Ishikawa (cell line): ENCODE measurements around the gene LRRC42.

Source experiments
- CEBPB ChIP-seq: IDR thresholded peaks from 2 replicates; pipeline ENCODE4 v1.6.1; 2012
- CREB1 ChIP-seq: IDR thresholded peaks from 2 replicates; pipeline ENCODE4 v1.6.1; 2012; ENCODE audit warnings: low read depth
- EGR1 ChIP-seq: IDR thresholded peaks from 2 replicates; pipeline ENCODE4 v1.6.1; 2012
- EP300 ChIP-seq: IDR thresholded peaks from 2 replicates; pipeline ENCODE4 v1.6.1; 2012; ENCODE audit warnings: borderline replicate concordance
- FOXM1 ChIP-seq: IDR thresholded peaks from 2 replicates; pipeline ENCODE4 v1.6.1; 2012; ENCODE audit warnings: low read depth, borderline replicate concordance
- NFIC ChIP-seq: IDR thresholded peaks from 2 replicates; pipeline ENCODE4 v1.6.1; 2012
- RAD21 ChIP-seq: IDR thresholded peaks from 2 replicates; pipeline ENCODE4 v1.6.1; 2012; ENCODE audit warnings: low read depth
- TAF1 ChIP-seq: IDR thresholded peaks from 2 replicates; pipeline ENCODE4 v1.6.1; 2012; ENCODE audit warnings: low read depth, mild to moderate bottlenecking
- TCF12 ChIP-seq: IDR thresholded peaks from 2 replicates; pipeline ENCODE4 v1.6.1; 2012; ENCODE audit warnings: low read depth
- TEAD4 ChIP-seq: IDR thresholded peaks from 2 replicates; pipeline ENCODE4 v1.6.1; 2012
- YY1 ChIP-seq: IDR thresholded peaks from 2 replicates; pipeline ENCODE4 v1.6.1; 2012; ENCODE audit warnings: low read depth
- ZBTB7A ChIP-seq: IDR thresholded peaks from 2 replicates; pipeline ENCODE4 v1.6.1; 2012; ENCODE audit warnings: low read depth
- TF ChIP-seq, protein P1 (sequence below): IDR thresholded peaks from 2 replicates; pipeline ENCODE4 v1.6.1; 2012
- TF ChIP-seq, protein P2 (sequence below): IDR thresholded peaks from 2 replicates; pipeline ENCODE4 v1.6.1; 2012
- TF ChIP-seq, protein P3 (sequence below): IDR thresholded peaks from 2 replicates; pipeline ENCODE4 v1.6.1; 2012; ENCODE audit warnings: low read depth, mild to moderate bottlenecking

The LRRC42 gene

DNA sequence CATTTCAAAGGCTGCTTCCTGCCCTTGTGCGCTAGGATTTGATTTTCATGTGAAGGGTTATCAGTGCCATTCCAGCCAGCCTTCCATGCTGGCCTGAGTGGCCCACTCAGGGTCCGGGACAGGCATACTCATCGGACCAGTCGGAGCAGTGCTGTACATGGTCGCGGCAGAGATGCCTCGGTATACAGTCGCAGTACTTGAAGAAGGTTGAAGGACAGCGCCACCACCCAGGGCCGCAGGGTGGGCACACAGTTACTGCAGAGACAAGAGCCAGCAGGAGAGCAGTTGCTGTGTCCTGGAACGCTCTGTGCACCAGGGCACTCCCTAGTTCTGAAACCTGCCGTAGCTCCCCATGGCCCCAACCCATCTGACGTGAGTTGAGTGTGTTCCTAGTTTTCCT, 62.7 kb downstream of the LRRC42 start:
- TF ChIP-seq EGR1, result no peak
- TF ChIP-seq TCF12, result no peak
- TF ChIP-seq TEAD4, result no peak
- TF ChIP-seq ZBTB7A, result no peak

DNA sequence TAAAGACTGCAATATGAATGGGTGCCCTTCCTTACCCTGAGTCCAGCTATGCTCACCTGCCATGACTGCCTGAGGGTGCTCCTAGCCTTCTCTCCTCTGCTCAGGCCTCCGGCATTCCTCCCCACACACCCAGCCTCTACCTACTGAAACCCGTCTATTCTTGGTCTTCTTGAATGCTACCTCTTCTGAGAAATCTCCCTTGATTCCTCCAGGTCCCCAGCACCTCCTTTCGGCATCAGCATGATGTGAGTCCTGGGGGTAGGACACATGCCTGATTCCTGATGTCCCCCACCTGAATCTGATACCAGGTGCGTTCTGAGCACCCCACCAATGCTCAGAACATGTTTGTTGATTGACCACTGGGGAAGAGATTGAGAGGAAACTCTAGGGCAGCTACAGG, 63.3 kb downstream of the LRRC42 start:
- TF ChIP-seq, protein P1, sequence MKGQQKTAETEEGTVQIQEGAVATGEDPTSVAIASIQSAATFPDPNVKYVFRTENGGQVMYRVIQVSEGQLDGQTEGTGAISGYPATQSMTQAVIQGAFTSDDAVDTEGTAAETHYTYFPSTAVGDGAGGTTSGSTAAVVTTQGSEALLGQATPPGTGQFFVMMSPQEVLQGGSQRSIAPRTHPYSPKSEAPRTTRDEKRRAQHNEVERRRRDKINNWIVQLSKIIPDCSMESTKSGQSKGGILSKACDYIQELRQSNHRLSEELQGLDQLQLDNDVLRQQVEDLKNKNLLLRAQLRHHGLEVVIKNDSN, result no peak
- TF ChIP-seq YY1, result no peak
- TF ChIP-seq EP300, result no peak
- TF ChIP-seq, protein P2, sequence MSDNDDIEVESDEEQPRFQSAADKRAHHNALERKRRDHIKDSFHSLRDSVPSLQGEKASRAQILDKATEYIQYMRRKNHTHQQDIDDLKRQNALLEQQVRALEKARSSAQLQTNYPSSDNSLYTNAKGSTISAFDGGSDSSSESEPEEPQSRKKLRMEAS, result no peak
- no peak for TF ChIP-seq NFIC
- no peak for TF ChIP-seq CEBPB
- TF ChIP-seq TEAD4, result no peak
- TF ChIP-seq TAF1, result no peak
- TF ChIP-seq FOXM1, result no peak
- TF ChIP-seq EGR1, result no peak
- no peak for TF ChIP-seq CREB1
- TF ChIP-seq ZBTB7A, result no peak
- TF ChIP-seq, protein P3, sequence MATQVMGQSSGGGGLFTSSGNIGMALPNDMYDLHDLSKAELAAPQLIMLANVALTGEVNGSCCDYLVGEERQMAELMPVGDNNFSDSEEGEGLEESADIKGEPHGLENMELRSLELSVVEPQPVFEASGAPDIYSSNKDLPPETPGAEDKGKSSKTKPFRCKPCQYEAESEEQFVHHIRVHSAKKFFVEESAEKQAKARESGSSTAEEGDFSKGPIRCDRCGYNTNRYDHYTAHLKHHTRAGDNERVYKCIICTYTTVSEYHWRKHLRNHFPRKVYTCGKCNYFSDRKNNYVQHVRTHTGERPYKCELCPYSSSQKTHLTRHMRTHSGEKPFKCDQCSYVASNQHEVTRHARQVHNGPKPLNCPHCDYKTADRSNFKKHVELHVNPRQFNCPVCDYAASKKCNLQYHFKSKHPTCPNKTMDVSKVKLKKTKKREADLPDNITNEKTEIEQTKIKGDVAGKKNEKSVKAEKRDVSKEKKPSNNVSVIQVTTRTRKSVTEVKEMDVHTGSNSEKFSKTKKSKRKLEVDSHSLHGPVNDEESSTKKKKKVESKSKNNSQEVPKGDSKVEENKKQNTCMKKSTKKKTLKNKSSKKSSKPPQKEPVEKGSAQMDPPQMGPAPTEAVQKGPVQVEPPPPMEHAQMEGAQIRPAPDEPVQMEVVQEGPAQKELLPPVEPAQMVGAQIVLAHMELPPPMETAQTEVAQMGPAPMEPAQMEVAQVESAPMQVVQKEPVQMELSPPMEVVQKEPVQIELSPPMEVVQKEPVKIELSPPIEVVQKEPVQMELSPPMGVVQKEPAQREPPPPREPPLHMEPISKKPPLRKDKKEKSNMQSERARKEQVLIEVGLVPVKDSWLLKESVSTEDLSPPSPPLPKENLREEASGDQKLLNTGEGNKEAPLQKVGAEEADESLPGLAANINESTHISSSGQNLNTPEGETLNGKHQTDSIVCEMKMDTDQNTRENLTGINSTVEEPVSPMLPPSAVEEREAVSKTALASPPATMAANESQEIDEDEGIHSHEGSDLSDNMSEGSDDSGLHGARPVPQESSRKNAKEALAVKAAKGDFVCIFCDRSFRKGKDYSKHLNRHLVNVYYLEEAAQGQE, result no peak
- TF ChIP-seq RAD21, result no peak
- TF ChIP-seq TCF12, result no peak

DNA sequence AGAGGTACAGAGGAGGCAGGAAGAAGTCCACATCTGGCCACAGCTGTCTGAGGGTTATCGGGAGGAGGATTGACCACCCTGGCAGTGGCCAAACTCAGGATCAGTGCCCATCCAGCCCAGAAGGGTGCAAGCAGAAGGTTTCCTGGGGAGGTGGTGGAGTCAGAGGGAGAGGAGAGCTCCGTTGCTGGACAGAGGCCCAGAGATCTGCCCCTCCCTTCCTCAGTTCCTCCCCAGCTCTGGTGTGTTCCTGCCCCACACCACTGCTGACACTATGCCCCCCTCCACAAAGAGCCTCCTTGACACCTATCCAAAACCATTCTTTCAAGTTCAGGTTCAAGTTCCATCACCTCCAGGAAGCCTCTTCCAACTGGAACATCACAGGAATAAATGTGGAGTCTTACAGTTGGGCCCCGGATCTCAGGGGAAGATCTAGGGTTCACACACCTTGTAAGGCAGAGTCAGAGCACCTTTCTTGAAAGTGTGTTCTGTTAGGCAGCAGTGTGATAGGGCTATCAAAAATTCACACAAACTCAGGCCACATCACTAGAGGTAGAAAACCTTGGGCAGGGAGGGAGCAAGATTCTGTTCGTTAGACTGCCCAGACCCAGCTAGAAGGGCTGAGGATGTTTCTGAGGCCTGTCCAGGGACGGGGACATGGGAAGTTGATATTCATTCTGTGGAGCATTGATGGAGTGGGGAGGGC, 64.4 kb downstream of the LRRC42 start:
- TF ChIP-seq FOXM1 (no peak), TAF1 (no peak), TEAD4 (no peak), CREB1 (no peak), TCF12 (no peak), EP300 (no peak), YY1 (no peak), NFIC (no peak), RAD21 (no peak), ZBTB7A (no peak), CEBPB (no peak), EGR1 (no peak)
- TF ChIP-seq, protein P2, result no peak
- TF ChIP-seq, protein P1, result no peak
- TF ChIP-seq, protein P3, result no peak

DNA sequence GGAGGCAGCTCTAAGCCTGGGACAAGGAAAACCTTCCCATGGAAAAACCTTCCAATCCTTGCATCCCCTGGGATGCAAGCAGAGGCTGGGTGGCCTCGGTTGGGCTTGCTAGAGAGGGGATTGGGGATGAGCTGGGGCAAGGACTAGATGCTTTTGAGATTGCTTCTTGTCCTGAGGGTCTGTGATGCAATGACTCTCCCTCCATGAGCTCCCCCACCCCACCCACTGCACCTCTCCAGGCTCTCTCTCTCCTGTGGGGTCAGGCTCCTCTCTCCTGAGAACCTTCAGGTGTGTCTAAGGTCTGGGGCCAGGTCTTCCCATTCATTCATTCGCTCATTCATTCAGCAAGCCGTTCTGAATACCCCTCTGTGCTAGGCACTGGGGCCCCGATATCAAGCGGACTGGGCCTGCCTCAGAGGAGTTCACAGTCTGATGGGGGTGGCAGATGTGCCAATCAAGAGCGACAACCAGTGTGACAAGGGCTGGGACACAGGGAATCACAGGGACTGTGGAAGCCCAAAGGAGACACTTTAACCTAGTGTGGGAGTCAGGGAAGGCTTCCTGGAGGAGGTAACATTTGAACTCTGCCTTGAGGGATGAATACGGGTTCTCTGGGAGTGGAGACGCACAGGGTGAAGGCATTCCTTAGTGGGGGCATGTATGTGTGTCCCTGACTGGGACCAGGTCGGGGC, 65.3 kb downstream of the LRRC42 start:
- TF ChIP-seq YY1 (no peak), TEAD4 (no peak), CEBPB (no peak), FOXM1 (no peak), TAF1 (no peak), EGR1 (no peak), TCF12 (no peak), NFIC (no peak), ZBTB7A (no peak), EP300 (no peak)
- TF ChIP-seq, protein P2, result no peak
- TF ChIP-seq, protein P1, result no peak
- TF ChIP-seq, protein P3, result no peak
